NCI-H460 (cell line): Measurements from ENCODE around the gene KDM1A. TPM values are rescaled to one million over a fixed set of nuclear protein-coding genes. Genes with fewer than 3 reads are reported as not detected.

Source experiments
- DNase-seq: peaks from one replicate; pipeline ENCODE4 v3.0.0-alpha.2; 2016; ENCODE audit warnings: low read depth; ENCODE audit errors: extremely low read depth
- total RNA-seq: library from RNA; depleted of rRNA; stranded (reverse); fragments of >200 nt; shearing (Covaris generic); gene quantifications from 2 replicates; pipeline ENCODE4 v1.2.3, GENCODE V29; 2014

Gene KDM1A
- total RNA-seq, 1 experiment from 2014 or later = 87.2 TPM

DNA sequence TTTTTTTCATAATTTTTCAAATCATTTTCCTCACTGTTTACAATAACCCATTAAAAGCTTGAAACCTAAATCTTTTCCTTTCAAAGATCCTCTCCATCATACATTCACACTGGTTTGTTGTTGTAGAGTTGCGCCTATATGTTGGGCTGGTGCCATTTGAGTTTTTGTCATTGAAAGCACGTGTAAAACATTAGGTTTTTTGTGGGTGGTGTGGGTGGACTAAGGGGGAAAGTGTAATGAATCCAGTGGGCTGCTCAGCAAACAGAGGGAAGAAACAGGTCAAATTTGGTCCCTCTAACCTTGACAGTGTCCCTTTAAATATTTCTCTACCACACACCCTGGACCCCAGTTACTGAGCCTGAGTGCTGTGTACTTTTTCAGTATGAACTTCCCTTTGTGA is 46.8 kb downstream of the KDM1A start:
- no peak for DNase-seq

DNA sequence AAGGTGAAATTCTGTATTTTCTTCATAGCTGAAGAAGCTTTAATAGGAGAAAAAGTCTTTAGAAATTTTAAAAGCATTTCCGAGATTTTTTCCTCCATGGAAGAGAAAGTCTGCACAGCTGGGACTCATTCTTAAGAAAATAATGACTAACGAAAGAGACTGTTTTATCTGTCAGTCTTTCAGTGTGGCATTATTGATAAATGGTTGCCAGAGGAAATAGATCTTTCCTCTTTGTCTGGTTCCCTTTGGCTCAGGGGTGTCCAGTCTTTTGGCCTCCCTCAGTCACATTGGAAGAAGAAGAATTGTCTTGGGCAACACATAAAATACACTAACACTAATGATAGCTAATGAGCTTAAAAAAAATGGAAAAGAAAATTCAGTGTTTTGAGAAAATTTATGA is 49.9 kb downstream of the KDM1A start:
- no peak for DNase-seq

DNA sequence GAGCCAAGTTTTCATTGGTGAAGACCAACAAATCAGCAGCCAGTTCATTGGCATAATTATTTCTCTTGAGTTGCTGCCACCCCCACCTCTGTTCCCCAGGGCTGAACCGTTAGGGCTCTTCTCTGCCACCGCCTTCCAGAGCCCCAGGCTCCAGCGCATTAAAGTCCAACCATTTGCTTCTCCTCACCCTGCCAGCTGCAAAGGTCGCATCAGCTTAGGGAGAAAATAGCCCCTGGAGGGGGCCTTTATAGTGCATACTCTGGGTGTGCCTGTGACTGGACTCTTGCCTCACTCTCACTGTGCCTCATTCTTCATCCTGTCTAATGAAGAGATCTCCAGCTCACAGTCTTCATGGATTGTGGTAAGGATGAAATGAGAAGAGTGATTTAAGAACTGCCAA is 50.4 kb downstream of the KDM1A start:
- DNase-seq = no peak

DNA sequence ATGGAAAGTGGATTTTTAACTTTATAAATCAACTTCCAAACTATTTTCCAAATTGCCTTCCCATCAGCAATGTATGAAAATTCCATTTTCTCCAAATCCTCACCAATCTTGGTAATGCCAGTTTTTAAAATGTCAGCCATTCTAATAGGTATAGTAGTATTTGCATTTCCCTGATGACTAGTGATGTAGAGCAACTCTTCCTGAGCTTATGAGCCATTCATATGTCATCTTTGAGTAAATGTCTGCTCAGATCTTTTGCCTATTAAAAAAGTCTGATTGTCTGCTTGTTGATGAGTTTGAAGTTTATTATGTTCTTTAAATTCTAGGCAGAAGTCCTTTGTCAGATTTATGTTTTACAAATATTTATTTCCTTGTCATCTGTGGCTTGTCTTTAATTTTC is 54.7 kb downstream of the KDM1A start:
- no peak for DNase-seq

DNA sequence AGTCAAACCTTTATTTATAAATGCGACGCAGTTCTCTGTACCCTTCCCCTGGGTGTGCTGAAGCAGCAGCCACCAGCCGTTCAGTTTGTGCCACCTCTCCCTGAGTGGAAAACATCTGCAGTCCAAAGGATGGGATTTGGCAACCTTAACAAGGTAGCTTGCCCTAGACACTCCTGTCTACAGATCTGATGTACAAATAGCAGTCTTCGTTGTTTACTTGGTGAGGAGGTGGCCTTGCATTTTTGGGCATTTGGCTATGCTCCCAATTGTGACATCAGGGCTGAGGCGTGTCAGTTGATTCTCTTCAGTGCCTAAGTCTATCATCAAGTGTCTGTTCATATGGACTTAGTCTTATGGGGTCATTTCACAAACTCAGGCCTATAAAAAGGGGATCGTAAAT is 59.8 kb downstream of the KDM1A start:
- DNase-seq = no peak

DNA sequence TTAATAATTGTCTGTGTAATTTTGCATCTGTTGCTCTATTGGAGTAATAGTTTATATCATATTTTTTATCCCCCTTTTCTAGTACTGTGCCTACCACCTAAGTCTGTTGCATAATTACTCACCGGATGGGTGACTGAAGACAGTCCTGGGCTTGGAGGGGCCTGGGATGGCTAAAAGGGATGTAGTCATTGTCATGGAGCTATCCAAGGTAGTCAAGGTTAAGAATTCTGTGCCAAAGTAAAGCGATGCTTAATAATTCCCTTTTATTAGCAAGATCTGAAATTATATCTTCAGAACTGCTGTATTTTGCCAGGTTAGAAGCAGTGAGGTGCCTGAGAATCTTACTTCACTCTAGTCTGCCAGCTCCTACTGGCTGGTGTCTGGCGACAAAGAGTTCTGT is 61.6 kb downstream of the KDM1A start:
- no peak for DNase-seq

DNA sequence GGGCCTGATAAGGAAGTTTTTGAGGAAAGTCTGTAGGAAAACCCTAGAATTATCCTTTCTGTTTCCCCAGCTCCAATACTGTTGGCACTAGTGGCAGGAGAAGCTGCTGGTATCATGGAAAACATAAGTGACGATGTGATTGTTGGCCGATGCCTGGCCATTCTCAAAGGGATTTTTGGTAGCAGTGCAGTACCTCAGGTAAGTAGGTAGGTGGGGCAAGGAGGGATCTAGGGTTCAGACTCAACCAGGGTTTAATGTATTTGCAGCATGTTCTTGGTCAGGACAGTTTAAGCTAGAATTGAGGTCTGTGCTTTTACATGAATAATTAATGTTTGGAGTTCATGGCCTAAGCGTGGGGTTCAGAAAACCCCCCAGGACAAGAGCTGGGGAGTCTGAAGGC is 62.1 kb downstream of the KDM1A start:
- no peak for DNase-seq

DNA sequence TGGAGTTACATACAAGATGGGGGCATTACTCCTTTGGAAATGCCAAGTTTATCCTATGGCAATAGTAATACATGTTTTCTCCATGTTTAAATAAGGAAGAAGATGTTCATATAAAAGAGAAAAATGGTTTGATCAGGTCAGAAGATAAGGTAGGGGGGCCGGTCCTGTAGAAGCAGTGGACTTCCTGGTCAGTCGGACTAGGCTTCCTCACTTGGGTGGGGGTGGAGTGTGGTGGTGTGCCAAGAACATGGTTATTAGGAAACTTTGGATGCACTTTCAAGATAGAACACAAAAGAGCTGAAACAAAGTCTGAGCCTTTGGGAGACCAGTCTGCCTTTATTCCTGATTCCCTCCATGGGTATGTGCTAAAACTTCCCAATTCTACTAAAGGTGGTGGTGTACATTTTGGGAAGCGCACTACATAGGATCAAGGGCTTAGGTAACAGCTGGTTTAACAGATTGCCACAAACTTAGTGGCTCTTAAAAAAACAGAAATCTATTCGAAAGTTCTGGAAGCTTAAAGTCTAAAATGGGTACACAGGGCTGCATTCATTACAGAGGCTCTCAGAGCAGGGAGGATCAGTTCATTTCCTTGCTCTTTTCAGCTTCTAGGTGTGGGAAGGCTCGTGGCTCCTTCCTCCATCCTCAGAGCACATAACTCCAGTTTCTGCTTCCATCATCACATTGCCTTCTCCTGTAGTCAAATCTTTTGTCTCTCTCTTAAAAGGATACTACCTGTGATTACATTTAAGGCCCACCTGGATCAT is 64.6 kb downstream of the KDM1A start:
- DNase-seq = no peak

DNA sequence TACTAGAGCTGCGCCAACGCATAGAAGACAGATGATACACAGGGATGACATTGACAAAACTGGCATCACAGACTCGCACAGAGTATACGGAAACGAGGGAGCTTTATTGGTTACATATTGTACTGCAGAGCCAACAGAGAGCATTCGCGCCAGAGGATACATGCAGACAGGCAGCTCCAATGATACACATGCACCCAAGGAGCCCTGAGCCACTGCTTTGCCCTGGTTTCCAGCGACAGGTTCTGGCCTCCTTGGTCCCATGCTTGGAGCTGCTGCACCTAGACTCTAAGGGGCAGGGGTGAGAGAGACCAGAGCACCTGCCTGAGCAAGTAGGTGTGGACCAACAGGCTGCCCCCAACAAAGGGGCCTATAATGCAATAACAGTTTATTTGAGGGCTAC is 65.6 kb downstream of the KDM1A start:
- DNase-seq = no peak

DNA sequence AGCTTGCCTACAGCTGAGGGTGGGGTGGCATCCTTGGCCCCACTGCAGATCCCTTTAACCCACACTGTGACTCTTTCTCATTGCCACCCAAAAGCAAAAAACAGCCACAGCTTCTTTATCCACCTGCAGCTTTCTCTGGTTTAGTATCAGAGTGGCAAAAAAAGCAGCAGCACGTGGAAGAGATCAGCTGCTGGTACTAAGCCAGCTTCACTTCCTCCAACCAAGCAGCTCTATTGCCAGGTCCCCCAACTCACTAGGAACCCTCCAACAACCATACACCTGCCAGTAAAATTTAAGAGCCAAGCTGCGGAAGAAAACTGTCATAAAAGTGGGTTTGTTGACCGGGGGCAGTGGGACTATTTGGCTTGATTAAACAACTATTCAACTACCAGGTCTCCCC is 66.4 kb downstream of the KDM1A start:
- no peak for DNase-seq

DNA sequence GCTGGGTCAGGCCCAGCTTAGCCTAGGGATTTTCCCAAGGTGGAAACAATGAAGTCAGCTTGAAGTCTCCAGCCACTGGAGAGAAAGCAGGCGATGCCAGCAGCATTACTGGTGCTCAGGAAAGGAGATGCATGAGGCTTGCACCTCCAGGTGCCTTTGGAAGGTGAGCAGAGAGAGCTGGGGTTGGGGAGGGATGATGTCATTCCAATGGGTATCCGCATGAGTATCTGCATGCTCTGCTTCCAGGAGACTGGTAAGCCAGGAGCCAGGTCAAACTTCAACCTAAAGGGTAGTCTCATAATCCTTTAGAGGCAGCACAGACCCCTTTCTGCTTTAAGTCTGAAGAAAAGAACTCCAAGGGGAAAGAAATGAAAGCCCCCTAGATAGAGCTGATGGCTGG is 68.8 kb downstream of the KDM1A start:
- DNase-seq = no peak

DNA sequence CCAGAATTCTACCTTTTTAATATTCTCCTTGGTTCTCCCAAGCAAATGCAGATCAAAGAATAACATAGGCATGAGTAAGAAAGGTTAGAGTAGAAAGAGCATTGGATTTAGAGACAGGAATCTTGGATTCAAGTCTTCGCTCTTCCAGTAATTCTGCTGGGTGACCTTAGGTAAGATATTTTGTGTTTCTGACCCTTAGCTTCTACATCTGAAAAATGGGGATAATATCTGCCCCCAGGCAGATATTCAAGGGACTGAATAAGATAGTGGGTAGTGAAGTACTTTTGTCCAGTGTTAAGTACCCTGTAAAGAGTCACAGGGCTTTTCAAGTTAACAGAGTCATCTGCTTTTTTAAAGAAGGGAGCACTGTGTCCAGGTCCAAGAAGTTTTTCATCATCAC is 70.8 kb downstream of the KDM1A start:
- DNase-seq = no peak

DNA sequence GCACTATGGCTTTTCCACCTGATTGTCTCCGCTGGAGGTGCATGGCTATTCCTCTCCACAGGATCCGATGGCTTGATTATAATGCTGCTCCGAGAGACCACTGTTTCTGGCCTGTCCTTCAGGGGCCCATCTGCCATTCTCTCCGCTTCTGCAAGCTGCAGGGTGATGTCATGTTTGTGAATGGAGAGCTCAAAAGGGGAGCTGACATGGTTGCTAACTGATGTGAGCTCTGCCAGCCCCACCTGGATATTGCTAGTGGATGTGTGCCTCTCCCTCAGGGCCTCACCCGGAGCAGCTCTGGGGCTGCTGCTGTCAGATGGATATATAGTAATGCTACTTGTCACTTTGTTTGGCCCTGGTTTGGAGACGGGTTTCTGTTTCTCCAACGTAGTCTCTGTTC is 72.3 kb downstream of the KDM1A start:
- DNase-seq = no peak

DNA sequence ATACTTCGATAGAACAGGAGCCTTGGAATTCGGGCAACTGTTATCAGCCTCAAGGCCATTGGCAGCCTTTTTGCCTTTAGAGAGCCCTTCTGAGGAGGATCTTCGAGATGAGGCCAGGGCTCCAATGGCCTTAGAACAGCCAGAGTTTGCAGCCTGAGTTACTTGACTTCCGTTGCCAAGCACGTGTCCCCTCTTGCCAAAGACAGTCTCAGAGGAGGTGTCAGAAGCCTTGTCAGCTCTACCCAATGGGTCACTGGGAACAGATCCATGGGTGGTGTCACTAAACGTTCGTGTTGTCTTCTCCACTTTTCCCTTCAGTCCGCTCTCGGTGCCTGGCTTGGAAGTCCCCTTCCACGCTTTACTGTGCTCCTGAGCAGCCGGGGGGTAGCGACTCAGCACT is 73.2 kb downstream of the KDM1A start:
- no peak for DNase-seq

DNA sequence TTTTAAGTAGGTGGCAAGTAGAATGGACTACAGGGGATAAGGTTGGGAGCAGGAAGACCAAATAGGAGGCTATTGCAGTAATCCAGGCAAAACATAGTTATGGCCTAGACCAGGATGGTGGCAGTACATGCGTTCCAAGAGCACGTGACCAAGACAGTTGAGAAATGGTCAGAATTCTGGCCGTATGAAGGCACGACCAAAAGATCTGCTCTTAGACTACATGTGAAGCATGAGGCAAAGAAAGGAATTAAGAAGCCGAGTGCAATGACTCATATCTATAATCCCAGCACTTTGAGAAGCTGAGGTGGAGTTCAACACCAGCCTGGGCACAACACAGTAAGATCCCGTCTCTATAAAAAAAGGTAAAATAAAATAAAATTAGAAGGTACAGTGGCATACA is 78.0 kb downstream of the KDM1A start:
- no peak for DNase-seq

DNA sequence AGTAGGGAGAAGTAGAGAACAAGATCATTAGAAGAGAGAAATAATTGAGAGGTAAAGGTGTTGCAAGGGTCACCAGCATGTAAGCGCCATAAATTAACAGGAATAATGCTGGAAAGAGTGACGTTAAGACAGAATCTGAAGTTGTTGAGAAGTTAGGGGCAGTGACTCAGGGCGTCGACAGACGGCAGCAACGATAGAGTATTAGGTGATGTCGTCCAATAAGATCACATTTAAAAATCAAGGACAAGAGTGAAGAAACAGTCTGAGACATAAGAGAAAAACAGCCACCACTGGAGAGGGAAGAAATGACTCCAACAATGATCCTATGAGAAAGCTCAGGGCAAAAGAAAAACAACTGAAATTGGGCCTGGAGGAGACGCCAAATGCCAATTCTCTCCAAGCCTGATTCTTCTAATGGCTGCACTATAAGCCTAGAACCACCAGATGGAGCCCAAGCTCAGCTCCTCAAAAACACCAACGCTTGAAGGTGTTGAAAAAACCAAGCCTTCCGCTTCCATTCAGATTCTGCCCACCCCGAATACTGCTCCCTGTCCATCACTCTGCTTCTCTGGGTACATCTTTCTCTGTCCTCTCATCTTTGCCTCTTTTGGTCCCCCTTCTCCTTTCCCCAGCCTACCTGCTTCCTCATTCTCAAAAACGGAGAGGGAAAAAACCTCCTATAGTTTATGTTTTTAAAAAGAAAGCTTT is 79.3 kb downstream of the KDM1A start:
- DNase-seq = peak; percentile 55

DNA sequence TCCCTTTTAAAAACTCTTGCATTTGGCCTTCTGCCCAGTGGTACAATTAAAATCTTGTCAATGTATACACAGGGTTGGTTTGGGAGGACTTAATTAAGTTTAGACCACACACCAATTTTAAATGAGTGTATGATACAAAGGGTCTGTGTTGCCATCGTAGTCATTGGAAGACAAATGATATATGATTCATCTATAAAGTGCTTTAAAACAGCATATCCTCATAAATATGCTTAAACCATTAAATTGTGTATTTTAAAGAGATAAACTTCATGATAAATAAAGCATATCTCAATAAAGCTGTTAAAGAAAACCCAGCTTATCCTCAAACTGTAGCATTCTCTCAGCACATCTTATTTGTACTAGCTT is 79.9 kb downstream of the KDM1A start:
- no peak for DNase-seq

DNA sequence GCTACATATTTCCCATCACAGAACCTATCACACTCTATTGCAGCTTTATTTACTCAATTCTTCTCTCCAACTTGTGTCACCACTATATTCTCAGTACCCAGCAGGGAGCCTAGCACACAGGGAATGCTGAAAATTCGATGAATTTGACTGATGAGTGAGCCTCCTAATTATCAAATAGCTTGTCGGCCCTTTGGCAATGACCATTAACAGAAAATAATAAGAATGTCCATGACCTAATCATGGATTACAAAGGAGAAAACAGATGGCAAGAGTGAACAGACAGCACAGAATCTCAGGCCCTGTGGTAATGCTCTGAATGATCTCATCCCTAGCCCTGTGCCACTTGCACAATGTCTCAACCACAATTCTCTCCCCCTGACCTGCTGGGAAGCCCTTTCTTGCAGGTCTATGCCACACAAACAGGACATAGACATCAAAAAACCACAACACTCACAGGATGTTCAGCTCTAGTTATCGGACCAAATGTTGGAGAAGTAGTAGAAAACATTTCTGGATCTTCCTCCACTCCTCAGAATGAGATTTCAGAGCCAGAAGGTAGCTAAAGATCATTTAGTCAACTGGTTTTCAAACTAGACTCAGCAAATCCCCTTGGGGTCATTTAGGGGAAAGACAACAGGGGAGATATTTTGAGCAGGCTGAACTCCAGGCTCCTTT is 80.9 kb downstream of the KDM1A start:
- no peak for DNase-seq

DNA sequence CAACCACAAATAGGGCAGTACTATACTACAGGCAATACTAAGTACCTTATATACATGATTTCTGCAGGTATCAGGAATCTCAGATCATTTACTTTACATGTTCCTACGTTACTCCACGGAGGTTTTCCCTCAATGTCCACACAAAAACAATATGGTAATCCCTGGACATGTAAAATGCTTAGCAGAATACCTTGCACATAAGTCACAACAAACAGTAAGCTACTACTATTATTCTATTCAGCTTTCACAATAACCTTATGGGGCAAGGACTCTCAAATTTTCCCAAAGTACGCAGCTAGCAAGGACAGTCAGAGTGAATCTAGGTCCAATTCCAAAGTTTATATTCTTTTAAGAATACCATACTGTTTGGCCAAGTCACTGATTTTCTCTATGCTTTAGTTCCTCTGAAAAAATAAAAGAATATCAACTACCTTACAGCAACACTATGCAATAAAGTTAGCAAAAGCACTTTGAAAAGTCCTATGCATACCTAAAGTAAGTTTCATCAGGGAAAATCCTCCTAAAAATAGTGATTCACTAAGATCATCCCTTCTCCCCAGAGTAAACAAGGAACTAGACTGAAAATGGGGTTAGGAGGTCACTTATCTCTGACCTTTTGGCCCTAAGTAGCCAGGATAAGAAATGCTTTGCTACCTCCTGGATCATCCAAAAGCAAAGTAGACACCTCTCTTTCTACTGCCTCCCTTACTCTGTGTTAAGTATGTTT is 82.0 kb downstream of the KDM1A start:
- DNase-seq = no peak

DNA sequence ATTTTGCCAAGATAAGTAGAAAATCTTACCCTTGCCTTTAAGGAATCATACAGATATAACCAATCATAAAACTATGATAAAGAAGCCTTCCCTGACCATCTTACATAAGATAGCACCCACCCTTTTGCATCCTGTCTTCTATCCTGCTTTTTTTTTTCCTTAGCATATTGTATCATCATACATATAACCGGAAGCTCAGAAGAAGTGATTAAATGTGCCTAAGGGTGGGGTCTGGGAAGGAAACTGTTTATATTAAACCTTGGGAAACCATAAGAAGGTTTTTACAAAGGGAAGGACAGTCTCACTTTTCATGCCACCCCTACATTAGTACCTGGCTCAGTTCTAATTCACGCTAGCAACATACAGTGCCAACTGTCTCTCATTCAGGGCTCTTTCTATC is 82.6 kb downstream of the KDM1A start:
- DNase-seq = no peak

DNA sequence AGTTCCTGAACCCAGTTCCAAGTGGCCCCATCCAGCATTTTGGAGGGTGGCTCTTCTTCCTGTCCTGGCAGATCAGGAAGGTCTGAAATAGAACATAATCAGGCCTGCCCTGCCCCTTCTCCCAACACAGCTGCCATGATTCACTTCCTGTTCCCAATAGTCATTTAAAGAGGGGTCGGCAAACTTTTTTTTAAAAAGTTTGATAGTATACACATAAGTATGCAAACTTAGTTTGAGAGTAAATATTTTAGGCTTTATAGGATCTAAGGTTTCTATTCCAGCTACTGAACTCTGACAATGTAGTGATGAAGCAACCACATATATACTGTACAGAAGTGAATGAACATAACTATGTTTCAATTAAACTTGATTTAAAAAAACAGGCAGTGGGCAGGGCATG is 83.0 kb downstream of the KDM1A start:
- no peak for DNase-seq
